Renal cortex interstitium (tissue), 11 donors: ENCODE data around the gene OPCML. TPM values are rescaled to one million over a fixed set of nuclear protein-coding genes. Genes with fewer than 3 reads are reported as not detected.

Experiments used
- DNase-seq, 11 donors: peaks; one replicate each; pipeline ENCODE4 v3.0.0-alpha.2; 2013; ENCODE audit warnings: low read depth in 9 of 11, low spot score in 4 of 11; ENCODE audit errors: extremely low read depth in 1 of 11
- polyA plus RNA-seq, 3 donors: library from polyadenylated mRNA; unstranded; fragments of 120-200 nt; gene quantifications; one replicate each; pipeline ENCODE4 v1.2.1, GENCODE V29; 2013; ENCODE audit not compliant: insufficient read length in 3 of 3

Gene OPCML
- polyA plus RNA-seq, 3 donors: 13.2 to 15.8 (median 15.2) TPM

DNA sequence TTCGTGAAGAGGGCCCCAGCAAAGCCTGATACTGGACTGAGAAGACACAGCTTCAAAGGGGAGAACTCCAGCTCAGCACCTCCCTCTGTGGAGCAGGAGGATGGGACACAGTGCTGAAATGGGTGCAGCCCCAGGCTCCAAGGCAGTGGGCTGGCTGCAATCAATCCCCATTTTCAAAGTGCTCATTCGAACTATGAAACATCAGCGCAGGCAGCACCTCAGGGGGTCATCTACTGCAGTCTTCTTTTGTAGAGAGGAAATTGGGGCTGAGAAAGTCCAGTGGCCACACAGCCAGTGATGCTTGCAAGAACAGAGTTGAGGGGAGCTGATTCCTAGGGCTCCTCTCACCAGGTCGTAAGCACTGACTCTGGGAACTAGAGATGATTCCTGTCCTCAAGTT is 25.1 kb downstream of the OPCML start:
- DNase-seq: no peak

DNA sequence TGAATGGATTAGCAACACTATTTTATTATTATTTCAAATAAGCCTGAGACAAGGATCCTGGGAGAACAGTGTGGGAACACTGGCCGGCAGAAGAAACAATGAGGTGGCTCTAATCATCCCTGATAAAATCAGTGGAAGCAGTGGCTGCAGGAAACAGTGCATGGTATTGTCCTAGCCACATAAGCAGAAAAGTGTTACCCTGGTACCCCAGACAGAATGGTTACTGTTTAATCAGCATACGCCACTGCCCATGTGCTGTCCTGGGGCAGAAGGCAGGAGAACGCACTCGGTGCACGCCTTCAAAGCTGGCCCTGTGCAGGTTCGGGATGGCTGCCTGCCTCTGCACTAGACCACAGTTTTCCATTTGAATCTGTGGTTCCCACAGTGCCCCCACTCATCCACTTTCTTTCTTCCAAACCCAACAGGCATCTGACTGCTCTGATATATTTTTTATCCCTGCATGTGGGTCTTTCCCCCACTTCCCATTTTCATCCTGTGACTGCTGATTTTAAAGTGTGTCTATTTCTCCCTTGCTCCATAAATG is 25.7 kb downstream of the OPCML start:
- no peak for DNase-seq

DNA sequence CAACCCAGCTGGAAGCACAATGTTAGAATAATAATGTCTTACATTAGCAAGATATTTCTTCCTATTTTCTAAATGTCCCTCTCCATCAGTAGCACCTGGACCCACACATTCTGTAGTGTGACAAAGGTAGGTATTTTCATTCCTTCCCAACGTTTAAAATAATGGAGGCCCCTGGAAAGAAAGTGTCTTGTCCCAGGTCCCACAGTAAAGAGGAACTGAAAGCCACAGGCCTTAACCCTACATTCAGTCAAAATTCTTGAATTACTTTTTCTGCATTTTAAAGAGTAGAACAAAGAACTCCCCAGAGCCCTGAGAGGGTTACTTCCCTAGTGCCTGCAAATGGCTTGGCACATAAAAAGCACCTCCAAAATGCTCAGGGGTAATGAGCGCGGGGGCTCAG is 26.3 kb downstream of the OPCML start:
- DNase-seq: no peak

DNA sequence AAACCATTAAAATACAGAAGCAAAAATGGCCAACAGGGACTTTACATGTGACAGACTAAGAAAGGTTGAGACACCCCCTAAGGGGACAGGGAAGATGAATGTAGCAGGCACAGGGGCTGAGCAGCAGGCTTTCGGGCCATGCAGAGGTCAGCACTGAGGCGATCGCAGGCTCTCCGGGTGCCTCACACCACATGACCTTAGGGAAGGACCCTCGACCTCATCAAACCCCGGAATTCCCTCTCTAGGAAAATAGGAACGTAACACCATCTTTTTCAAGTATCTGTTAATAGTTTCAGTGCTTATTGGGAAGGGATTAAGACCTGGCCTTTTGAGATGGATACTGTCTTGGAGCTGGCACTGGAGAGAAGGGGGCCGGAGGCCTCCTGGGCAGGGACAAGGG is 27.4 kb downstream of the OPCML start:
- DNase-seq: no peak

DNA sequence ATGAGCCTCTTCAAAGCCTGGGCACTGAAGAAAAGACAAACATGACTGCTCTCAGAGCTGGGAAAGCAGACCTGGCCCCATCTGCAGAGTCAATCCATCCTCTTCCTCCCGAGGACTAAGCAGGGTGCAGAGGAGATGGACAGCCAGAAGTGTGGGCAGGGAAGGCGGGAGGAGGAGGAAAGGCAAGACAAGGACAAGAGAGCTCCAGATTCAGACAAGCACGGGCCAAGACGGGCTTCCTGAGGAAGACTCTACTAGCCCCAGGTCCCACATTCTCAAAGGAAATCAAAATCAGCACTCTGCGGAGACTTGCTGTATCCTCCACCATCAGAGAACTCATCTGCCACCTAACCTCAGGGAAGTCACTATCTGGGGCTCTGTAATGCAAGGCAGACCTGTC is 28.5 kb downstream of the OPCML start:
- no peak for DNase-seq

DNA sequence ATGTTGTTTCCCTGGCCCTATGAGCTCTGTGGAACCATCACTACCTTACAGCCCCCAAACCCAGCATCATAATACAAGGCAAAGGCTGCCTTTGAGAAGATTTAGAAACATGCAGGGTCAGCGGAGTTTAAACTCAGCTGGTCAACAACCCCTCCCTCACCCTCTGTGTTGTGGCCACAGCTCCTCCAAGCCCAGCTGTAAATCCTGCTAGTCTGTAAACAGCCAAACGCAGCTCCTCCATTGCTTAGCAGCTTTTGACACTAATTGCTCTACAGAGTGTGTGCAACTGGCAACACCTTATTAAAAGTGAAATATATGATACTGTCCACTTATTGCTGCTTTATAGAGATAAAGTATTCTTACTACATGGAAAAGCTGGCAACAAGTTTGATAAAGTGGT is 29.1 kb downstream of the OPCML start:
- no peak for DNase-seq

DNA sequence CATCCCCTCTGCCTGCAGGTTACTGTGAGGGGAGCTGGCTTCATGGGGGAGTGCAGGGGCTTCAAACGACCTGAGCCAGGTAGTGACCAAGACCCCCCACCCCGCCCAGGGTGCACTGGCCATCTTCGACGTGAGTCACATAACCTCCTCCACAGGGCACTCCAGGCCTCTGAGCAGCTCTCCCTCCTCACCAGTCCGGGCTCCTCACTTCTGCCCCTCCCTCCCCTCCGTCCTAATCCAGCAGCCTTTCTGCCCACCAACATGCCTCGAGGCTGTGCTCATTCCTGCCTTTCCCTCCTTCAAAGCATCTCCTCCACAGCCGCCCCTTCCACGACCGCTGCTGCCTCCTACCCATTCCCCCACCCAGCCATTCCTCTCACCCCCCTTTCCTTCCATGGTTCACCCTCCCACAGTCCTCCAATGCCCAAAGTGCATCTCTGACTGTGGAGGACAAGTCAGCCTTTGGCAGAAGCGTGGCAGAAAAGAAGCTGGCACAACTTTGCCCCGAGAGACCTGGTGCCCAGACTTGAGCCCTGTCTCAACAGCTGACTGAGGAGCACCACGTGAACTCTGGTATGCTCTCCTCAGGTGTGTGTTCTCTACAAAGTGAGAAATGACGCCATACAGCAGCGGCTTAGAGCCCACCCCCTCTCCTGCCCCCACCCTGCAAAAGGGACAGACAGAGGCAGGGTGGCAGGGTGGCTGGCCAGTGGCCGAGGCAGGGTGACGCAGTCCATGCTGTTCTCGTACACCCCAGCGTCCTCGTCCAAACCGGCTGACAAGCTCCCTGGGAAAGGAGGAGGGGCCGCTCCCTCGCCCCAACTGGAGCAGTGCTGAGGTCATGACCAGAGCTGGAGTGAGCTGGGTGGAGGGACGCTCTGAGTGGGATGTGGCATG is 30.4 kb downstream of the OPCML start:
- DNase-seq: no peak

DNA sequence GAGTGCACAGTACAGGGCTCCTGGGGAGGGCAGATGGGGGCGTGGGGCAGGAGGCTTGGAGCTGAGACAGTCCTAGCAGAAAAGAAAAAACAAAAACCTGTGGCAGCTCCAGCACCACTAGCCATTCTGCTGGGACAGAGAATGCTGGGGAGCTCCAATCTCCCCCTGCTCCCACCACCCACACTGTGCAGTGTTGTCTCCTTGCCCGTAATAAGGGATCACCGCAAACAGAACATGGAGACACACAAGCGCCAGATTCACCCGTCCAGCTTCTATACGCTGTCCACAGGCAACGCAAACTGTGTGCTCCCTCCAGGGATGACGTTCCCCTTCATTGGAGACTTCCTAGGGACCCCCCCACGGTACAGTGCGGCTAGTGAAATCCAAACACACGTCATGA is 31.4 kb downstream of the OPCML start:
- no peak for DNase-seq

DNA sequence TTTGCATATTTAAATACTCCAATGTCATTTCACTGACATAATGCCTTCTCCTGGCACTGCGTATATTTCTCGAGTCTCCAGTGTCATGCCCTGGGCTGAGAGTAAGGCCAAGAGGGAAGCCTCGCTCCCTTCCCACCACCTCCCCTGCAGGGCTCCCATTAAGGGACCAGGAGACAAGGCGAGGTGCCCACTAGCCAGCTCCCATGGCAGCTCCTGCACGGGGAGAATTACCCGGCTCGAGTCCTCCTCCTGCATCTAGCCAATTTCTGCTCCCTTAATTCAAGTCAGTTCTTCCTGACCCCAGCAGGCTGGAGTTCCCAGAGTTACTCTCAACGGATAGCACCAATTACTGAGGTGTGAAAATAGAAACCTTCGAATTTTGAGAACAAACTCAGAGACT is 31.9 kb downstream of the OPCML start:
- DNase-seq: no peak

DNA sequence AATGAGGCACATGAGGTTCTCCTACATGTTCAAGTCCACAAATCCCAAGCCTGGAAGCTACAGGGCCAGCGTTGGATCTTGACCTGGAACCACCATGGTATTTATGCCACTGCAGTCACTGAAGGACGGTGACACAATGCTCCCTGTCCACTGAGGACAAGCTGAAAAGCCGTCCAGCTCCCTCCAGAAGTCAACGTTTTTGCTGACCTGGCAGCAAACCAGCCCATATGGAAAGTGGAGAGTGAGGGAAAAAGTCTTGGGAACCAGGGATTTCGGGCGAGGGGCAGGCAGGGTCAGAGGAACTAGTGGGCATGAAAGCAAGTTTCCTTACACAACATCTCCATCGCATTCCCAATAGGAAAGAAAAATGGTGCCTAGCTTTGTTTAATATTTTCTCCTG is 33.3 kb downstream of the OPCML start:
- no peak for DNase-seq

DNA sequence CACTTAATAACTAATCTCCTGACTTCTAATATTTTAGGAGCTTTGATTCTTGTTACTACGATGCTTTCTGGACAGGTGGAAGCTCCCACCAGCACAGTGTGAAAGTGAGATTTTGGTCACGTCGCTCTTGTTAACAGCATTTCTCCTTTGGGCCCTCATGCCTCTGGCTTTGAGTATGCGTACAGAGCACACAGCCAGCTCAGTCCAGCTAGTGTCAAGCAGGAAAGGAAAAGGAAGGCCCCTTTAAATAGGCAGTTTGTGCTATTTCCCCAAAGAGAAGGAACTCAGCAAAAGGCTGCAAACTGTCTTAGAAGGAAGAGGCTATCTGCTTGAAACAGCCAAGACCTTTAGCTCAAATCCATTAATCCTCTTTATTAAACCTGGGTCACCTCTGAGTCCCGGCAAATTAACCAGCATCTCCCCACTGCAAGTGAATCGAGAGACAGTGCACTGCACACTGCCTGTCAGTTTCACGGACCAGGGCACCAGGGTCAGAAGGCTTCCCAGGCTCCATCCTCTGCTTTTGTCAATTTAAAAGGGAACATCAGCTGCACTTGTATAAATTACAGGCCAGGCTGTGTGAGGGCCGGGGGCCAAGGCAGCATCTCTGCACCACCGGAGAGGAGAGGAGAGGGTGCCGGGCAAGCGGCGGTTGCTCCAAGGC is 34.7 kb downstream of the OPCML start:
- no peak for DNase-seq

DNA sequence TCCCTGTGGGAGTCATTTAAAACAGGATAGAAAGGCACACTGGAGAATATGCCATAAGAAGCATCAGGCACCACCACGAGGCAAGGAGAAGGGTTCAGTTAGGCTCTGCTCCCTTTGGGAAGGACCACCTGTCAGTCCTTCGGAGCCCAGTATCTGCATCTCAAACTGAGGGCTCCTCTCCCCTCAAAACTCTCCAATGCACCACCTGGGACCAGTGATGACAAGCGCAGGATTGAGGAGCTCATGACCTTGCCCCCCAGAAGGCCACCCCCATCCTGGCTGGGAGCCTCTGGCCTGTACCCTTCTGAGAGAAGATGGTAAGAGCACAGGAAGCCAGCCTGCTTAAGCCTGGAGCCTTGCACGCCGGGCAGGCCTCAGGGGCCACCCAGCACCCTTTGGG is 39.4 kb downstream of the OPCML start:
- DNase-seq: no peak

DNA sequence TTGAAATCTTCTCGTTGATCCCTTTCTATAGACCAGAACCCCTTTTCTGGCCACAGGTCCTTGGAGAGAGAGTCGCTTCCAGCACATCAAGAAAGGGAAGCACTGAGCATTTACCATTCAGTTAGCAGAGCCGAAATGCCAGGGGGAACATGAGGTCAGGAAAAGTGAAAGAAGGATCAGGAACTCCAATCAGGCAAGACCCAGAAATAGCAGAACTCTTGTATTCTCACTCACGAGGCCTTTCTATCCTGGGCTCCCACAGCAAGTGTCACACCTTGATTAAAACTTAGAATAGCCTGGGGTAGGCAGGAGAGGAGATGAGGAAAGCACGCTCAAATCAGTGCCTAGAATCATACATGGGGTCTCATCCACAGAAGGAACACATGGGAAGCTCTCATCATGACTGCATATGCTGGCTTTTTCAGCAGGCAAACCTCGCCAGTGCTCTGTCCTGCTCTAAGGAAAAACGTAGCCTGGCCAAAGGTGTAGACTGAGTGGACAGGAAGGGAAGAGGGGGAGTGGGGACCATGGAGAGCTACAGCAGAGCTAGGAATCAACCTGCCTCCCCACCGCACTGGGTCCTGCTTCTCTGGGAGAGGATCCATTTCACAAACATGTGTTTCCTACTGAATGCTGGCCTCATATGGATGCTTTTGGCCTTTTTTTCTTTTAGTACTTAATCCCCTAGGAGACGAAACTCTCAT is 40.5 kb downstream of the OPCML start:
- DNase-seq: no peak

DNA sequence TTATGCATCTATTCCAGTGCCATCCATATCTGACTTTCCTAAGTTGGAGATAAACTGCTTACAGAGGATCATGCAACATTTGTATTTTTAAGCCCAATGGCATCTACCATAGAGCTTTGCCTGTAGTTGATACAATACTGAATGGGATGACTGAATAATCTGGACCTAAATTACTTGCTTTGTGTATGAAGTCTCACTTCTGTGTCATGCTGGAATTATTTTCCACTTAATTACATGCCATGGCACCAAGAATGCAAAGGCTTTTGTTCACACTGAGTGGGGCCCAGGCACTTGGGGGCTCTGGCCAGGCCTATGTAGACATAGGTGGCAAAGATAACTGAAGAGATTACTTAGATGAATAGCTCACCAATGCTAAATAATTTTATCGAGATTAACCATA is 51.6 kb downstream of the OPCML start:
- DNase-seq: no peak

DNA sequence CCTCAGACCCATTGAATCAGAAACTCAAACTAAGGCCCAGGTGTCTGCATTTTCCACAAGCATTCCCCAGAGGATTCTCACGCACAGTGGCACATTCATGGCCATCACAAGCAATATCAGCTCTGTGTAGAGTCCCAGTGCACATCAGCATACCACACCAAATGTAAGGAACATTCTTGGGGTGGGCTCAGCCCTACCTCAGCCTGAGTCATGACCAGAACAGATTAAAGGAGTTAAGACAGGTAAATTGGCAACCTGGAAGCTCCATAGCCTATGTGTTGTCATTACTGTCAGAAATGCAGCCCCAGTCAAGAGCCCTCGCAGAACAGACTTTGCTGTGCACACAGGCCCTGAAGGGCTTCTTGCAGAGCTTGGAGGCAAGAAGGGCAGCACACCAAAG is 53.1 kb downstream of the OPCML start:
- DNase-seq: no peak

DNA sequence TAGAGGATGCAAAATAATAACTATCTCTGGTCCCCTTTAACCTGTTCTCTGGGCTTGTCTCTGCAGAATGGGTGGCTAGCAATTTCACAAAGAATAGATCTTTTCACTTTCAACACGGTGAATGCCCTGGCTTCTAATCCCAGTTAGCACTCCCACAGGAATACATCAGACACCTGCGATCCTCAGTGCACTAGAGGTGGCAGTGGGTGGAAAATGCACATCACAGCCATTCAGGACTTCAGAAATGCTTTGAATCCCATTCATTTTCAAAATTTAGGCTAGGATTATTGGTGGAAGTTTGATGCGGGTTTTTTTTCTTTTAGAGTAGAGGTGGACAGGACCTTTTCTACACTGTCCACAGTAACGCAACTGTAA is 55.1 kb downstream of the OPCML start:
- DNase-seq: no peak

DNA sequence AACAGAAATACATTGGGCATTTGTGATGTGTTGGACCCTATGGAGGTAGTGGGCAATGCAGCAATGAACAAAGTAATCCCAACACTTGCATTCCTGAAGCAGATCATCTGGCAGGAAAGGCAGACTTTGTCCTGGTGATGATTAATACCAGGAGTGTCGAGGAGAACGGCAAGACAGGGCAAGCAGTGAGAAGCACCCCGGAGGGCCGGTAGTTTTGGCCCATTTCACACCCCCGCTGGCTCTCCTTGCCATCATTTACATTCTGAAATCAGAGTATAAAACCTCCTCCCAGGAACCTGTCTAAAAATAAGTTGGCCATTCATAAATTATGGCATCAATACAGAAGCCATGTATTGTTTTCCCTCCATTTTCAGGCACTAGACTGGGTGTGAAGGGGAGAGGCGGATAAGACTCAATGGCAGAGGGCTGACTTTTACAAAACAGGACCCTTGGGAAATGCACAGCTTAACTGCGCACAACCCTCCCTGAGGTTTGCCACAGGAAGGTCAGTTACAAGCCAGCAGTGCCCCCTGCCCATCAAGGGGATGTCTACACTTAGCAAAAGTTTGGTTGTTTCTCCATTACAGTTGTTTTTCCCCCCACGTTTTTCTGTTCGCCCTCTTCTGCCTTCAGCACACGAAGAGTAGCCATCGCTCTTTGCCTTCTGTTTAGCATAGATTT is 55.6 kb downstream of the OPCML start:
- no peak for DNase-seq

DNA sequence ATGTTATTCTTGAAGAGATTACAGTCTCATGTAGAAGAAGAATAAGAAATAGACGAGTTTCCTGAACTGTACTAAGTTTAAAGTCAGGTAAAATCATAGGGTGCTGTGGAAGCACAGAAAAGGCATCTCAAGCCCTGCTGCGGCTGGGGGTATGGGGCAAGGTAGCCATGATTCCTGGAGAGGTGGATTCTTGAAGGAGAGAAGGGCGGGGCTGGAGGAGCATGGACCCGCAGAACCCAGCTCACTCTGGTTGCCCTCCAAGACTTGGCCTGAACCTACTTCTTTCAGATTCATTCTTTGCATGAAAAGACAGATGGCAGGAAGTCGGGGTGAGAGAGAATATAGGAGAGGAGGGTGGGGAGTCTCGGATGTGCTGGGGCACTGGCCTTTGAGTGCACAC is 57.8 kb downstream of the OPCML start:
- DNase-seq: no peak

DNA sequence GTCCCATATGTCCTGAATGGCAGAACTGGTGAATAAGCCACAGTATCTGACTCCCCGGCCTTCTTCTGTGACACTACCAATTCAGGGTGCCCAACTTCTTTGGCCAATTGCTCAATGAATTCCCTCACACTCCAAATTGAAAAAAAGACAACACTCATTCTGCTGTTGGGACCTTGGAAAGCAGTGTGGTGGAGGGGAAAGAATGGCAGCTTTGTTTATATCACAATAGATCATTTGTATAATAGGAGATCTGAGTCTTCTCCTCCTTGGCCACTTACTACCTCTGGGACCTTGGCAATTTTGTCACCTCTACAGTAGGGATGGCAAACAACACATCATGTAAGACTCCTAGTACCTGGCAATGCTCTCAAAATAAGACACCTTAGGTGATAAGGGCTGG is 64.6 kb downstream of the OPCML start:
- DNase-seq: no peak
